T-helper 9 cell (primary cell): ENCODE measurements around the gene FILIP1L.

Experiments used
- DNase-seq: peaks from one replicate; pipeline ENCODE4 v3.0.0-alpha.2; 2020

Gene FILIP1L

GRCh38 chr3:99969136-99969535 is 145.2 kb downstream of the FILIP1L start:
- DNase-seq, result no peak

- DNase-seq, result no peak
Observed at GRCh38 chr3:99967796-99968195, 146.5 kb downstream of the FILIP1L start.

- no peak for DNase-seq
Observed at GRCh38 chr3:99966662-99967416, 147.5 kb downstream of the FILIP1L start.

- no peak for DNase-seq
Observed at GRCh38 chr3:99965681-99966408, 148.5 kb downstream of the FILIP1L start.

- DNase-seq, result no peak
Observed at GRCh38 chr3:99965077-99965476, 149.2 kb downstream of the FILIP1L start.

GRCh38 chr3:99962703-99963102 is 151.6 kb downstream of the FILIP1L start:
- no peak for DNase-seq

GRCh38 chr3:99961756-99962515 is 152.4 kb downstream of the FILIP1L start:
- no peak for DNase-seq

GRCh38 chr3:99960941-99961340 is 153.4 kb downstream of the FILIP1L start:
- DNase-seq, result no peak

GRCh38 chr3:99960123-99960878 is 154.0 kb downstream of the FILIP1L start:
- no peak for DNase-seq

GRCh38 chr3:99958222-99958912 is 155.9 kb downstream of the FILIP1L start:
- DNase-seq, result no peak

GRCh38 chr3:99957151-99957796 is 157.0 kb downstream of the FILIP1L start:
- DNase-seq, result no peak

GRCh38 chr3:99955773-99956562 is 158.3 kb downstream of the FILIP1L start:
- no peak for DNase-seq

GRCh38 chr3:99954914-99955644 is 159.2 kb downstream of the FILIP1L start:
- DNase-seq, result no peak

GRCh38 chr3:99953596-99953995 is 160.7 kb downstream of the FILIP1L start:
- no peak for DNase-seq

- no peak for DNase-seq
Observed at GRCh38 chr3:99952306-99952705, 162.0 kb downstream of the FILIP1L start.

- no peak for DNase-seq
Observed at GRCh38 chr3:99951701-99952100, 162.6 kb downstream of the FILIP1L start.

- DNase-seq, result no peak
Observed at GRCh38 chr3:99950921-99951320, 163.4 kb downstream of the FILIP1L start.

- no peak for DNase-seq
Observed at GRCh38 chr3:99949956-99950670, 164.2 kb downstream of the FILIP1L start.

GRCh38 chr3:99948467-99949089 is 165.7 kb downstream of the FILIP1L start:
- DNase-seq, result no peak
